ENCODE data around the gene HIGD1C.

HIGD1C gene

GRCh38 chr12:50990147-50990727 lies 37.9 kb downstream of the HIGD1C start:
- Histone ChIP-seq H3K4me1 (ENCODE audit: control insufficient read depth, insufficient read depth, low read length) (no peaks in the 10 kb centered on the region), H3K9me3 (ENCODE audit: control insufficient read depth, insufficient read depth, low read depth, low read length) (no peaks in the 10 kb centered on the region), H3K27ac (ENCODE audit: extremely low read depth, low read depth, low read length) (no peak overlapping the region), H3K4me3 (ENCODE audit: low read depth, low read length) (no peak overlapping the region), H3K36me3 (ENCODE audit: control insufficient read depth in 2 of 2, insufficient read depth in 1 of 2, low read length in 2 of 2) (peaks cover 45 to 84% of the 10 kb centered on the region in 2 experiments)
- TF ChIP-seq ZNF791 (tag by site-specific recombination; IDR thresholded peaks at IDR 0.05) (no peak), SP3 (tag by site-specific recombination; IDR thresholded peaks at IDR 0.05) (no peak), ZNF148 (tag by site-specific recombination; IDR thresholded peaks at IDR 0.05; ENCODE audit: borderline replicate concordance) (no peak), CTCF (tag by site-specific recombination; IDR thresholded peaks at IDR 0.05) (no peak), ZNF544 (tag by site-specific recombination; IDR thresholded peaks at IDR 0.05) (no peak), SP7 (tag by site-specific recombination; IDR thresholded peaks at IDR 0.05) (no peak), ZNF501 (tag by site-specific recombination; IDR thresholded peaks at IDR 0.05) (no peak), ZFP41 (tag by site-specific recombination; IDR thresholded peaks at IDR 0.05; ENCODE audit: borderline replicate concordance) (no peak), ZNF292 (tag by site-specific recombination; IDR thresholded peaks at IDR 0.05; ENCODE audit: borderline replicate concordance, low read depth) (no peak), ZNF768 (tag by site-specific recombination; IDR thresholded peaks at IDR 0.05) (no peak), ZNF112 (tag by site-specific recombination; IDR thresholded peaks at IDR 0.05) (no peak)
- ChIA-PET POLR2A (no interaction called here), CTCF (interaction anchor here (1.2 to 1.9 kb wide), 4 partner anchors 11 to 340 kb away, joined by 3 to 8 read pairs (median 3); no protein-coding TSS in a partner anchor)

GRCh38 chr12:50990791-50991190 lies 38.4 kb downstream of the HIGD1C start:
- Histone ChIP-seq H3K4me3 (ENCODE audit: low read depth, low read length) (no peak overlapping the region), H3K27ac (ENCODE audit: extremely low read depth, low read depth, low read length) (no peak overlapping the region), H3K9me3 (ENCODE audit: control insufficient read depth, insufficient read depth, low read depth, low read length) (no peaks in the 10 kb centered on the region), H3K36me3 (ENCODE audit: control insufficient read depth in 2 of 2, insufficient read depth in 1 of 2, low read length in 2 of 2) (peaks cover 45 to 90% of the 10 kb centered on the region in 2 experiments), H3K4me1 (ENCODE audit: control insufficient read depth, insufficient read depth, low read length) (no peaks in the 10 kb centered on the region)
- ChIA-PET POLR2A (no interaction called here), CTCF (interaction anchor here (1.9 kb wide), 1 partner anchor 165 kb away, joined by 8 read pairs; no protein-coding TSS in a partner anchor)
- TF ChIP-seq ZNF48 (tag by site-specific recombination; IDR thresholded peaks at IDR 0.05) = no peak
- no peak for TF ChIP-seq KLF7 (tag by site-specific recombination; IDR thresholded peaks at IDR 0.05; ENCODE audit: borderline replicate concordance)

GRCh38 chr12:50991291-50991690 lies 38.9 kb downstream of the HIGD1C start:
- POLR2A ChIA-PET = no interaction called here
- Histone ChIP-seq H3K9me3 (ENCODE audit: control insufficient read depth, insufficient read depth, low read depth, low read length) (no peaks in the 10 kb centered on the region), H3K4me1 (ENCODE audit: control insufficient read depth, insufficient read depth, low read length) (no peaks in the 10 kb centered on the region), H3K4me3 (ENCODE audit: low read depth, low read length) (no peak overlapping the region), H3K27ac (ENCODE audit: extremely low read depth, low read depth, low read length) (no peak overlapping the region), H3K36me3 (ENCODE audit: control insufficient read depth in 2 of 2, insufficient read depth in 1 of 2, low read length in 2 of 2) (peaks cover 46 to 92% of the 10 kb centered on the region in 2 experiments)
- CTCF ChIA-PET = interaction anchor here (1.9 kb wide), 1 partner anchor 166 kb away, joined by 8 read pairs; no protein-coding TSS in a partner anchor
- TF ChIP-seq SP2 (tag by site-specific recombination; IDR thresholded peaks at IDR 0.05) (no peak), ZBTB26 (tag by site-specific recombination; optimal IDR thresholded peaks at IDR 0.05) (no peak), GLI2 (tag by site-specific recombination; IDR thresholded peaks at IDR 0.05; ENCODE audit: borderline replicate concordance, low read depth) (no peak), IKZF3 (tag by site-specific recombination; IDR thresholded peaks at IDR 0.05) (no peak)
